Frontal cortex (tissue), 4 donors: ENCODE results near the gene SEC61B. TPM values are rescaled to one million over a fixed set of nuclear protein-coding genes. Genes with fewer than 3 reads are reported as not detected.
A peak's percentile ranks its signal among the peaks of the same experiment; 100 is the strongest.
"Not testable (repeated sequence)": the region's sequence is repeated elsewhere in the genome, so short reads cannot be mapped to it uniquely, and the experiment has no call there.

Source experiments
- DNase-seq, 2 donors: peaks; one replicate each; pipeline ENCODE4 v3.0.0; 2012; ENCODE audit warnings: low spot score in 2 of 2
- FAIRE-seq: peaks from 2 replicates; lab custom pipeline; 2012; peaks lifted over from hg19 to GRCh38; lab: Jason Lieb, UNC
- total RNA-seq: library from RNA; depleted of rRNA; stranded (reverse); fragments of >200 nt; gene quantifications from one replicate; pipeline ENCODE4 v1.2.3, GENCODE V29; 2014
- donor health status: control.
- donor health status: control.
- donor health status: control.

SEC61B gene
- total RNA-seq, 1 donor from 2014 or later: 40.4 TPM

- FAIRE-seq: no peak
- no peak for DNase-seq
These were observed 12.5 kb downstream of the SEC61B start for GRCh38 chr9:99234618-99235017.

- DNase-seq (no peak), FAIRE-seq (no peak)
These were observed 13.0 kb downstream of the SEC61B start for GRCh38 chr9:99235069-99235468.

- DNase-seq (no peak), FAIRE-seq (no peak)
These were observed 14.0 kb downstream of the SEC61B start for GRCh38 chr9:99235926-99236634.

- FAIRE-seq (no peak), DNase-seq (no peak)
These were observed 15.3 kb downstream of the SEC61B start for GRCh38 chr9:99237356-99237755.

- not testable (repeated sequence) for DNase-seq, FAIRE-seq
These were observed 15.8 kb downstream of the SEC61B start for GRCh38 chr9:99237849-99238248.

- no peak for FAIRE-seq
- no peak for DNase-seq
These were observed 16.2 kb downstream of the SEC61B start for GRCh38 chr9:99238331-99238730.

GRCh38 chr9:99239341-99240060 lies 17.4 kb downstream of the SEC61B start:
- no peak for FAIRE-seq
- DNase-seq: no peak

- FAIRE-seq (no peak), DNase-seq (no peak)
These were observed 19.0 kb downstream of the SEC61B start for GRCh38 chr9:99241106-99241505.

- FAIRE-seq (no peak), DNase-seq (no peak)
These were observed 22.5 kb downstream of the SEC61B start for GRCh38 chr9:99244344-99245260.

- DNase-seq: no peak
- no peak for FAIRE-seq
These were observed 27.5 kb downstream of the SEC61B start for GRCh38 chr9:99249619-99250018.

- FAIRE-seq (no peak), DNase-seq (no peak)
These were observed 29.1 kb downstream of the SEC61B start for GRCh38 chr9:99251157-99251556.

GRCh38 chr9:99253134-99253533 lies 31.1 kb downstream of the SEC61B start:
- no peak for DNase-seq
- no peak for FAIRE-seq

GRCh38 chr9:99253772-99254431 lies 31.8 kb downstream of the SEC61B start:
- FAIRE-seq: no peak
- DNase-seq: peak in 1 of 2 donors; percentile 12

GRCh38 chr9:99255651-99256050 lies 33.6 kb downstream of the SEC61B start:
- FAIRE-seq: no peak
- DNase-seq: no peak

- FAIRE-seq (no peak), DNase-seq (no peak)
These were observed 35.8 kb downstream of the SEC61B start for GRCh38 chr9:99257723-99258389.

- peak; percentile 18 to 67 for DNase-seq
These were observed 37.3 kb downstream of the SEC61B start for GRCh38 chr9:99259231-99259918.

GRCh38 chr9:99261923-99262322 lies 39.8 kb downstream of the SEC61B start:
- FAIRE-seq (no peak), DNase-seq (no peak)

More at GRCh38 chr9:99259231-99259918, 37.3 kb downstream of the SEC61B start:
- no peak for FAIRE-seq

- DNase-seq (no peak), FAIRE-seq (no peak)
These were observed 40.9 kb downstream of the SEC61B start for GRCh38 chr9:99262949-99263418.
